Spinal cord (tissue), 10 donors: ENCODE data around the gene SMAGP. TPM values are rescaled to one million over a fixed set of nuclear protein-coding genes. Genes with fewer than 3 reads are reported as not detected.
A peak's percentile ranks its signal among the peaks of the same experiment; 100 is the strongest.
"Not testable (repeated sequence)": the region's sequence is repeated elsewhere in the genome, so short reads cannot be mapped to it uniquely, and the experiment has no call there.

Experiments used
- DNase-seq, 6 donors: peaks; one replicate each; pipeline versions ENCODE4 v3.0.0 to v3.0.0-alpha.2; 2013 to 2015; ENCODE audit warnings: low spot score in 6 of 6, low read depth in 4 of 6
- H3K27ac ChIP-seq: one replicate; pipeline ENCODE4 v1.5.1; 2013; ENCODE audit warnings: low read depth, low read length, control low read depth
- H3K27me3 ChIP-seq: one replicate; pipeline ENCODE4 v1.6.1; 2013; ENCODE audit warnings: low read length; ENCODE audit not compliant: control insufficient read depth, insufficient read depth
- H3K36me3 ChIP-seq: one replicate; pipeline ENCODE4 v1.6.1; 2013; ENCODE audit warnings: low read length; ENCODE audit not compliant: control insufficient read depth, insufficient read depth
- H3K4me1 ChIP-seq: one replicate; pipeline ENCODE4 v1.6.1; 2013; ENCODE audit warnings: low read length; ENCODE audit not compliant: control insufficient read depth, insufficient read depth
- H3K4me3 ChIP-seq: one replicate; pipeline ENCODE4 v1.5.1; 2013; ENCODE audit warnings: low read depth, low read length, control low read depth
- H3K9me3 ChIP-seq: one replicate; pipeline ENCODE4 v1.6.1; 2013; ENCODE audit warnings: low read length; ENCODE audit not compliant: control insufficient read depth, insufficient read depth
- WGBS: methylation state at CpG from one replicate; pipeline ENCODE4 v1.1.5; 2013; ENCODE audit warnings: missing lambda C conversion rate; ENCODE audit not compliant: insufficient coverage; 5-methylcytosine and 5-hydroxymethylcytosine counted together
- polyA plus RNA-seq, 2 donors: library from polyadenylated mRNA; unstranded; fragments of 120-200 nt; gene quantifications; one replicate each; pipeline ENCODE4 v1.2.1, GENCODE V29; 2013; ENCODE audit not compliant: insufficient read length in 2 of 2
- total RNA-seq, 2 donors: library from RNA; depleted of rRNA in 1 of 2; stranded (reverse); fragments of 120-200 nt in 1 of 2; fragments of >200 nt in 1 of 2; gene quantifications; one replicate each; pipeline versions ENCODE4 v1.2.3 to v1.2.4, GENCODE V29; 2013 to 2014
- donor health status: healthy.

SMAGP gene
- total and polyA plus RNA-seq, 4 donors = 5.1 to 17.6 (median 7.1) TPM

DNA sequence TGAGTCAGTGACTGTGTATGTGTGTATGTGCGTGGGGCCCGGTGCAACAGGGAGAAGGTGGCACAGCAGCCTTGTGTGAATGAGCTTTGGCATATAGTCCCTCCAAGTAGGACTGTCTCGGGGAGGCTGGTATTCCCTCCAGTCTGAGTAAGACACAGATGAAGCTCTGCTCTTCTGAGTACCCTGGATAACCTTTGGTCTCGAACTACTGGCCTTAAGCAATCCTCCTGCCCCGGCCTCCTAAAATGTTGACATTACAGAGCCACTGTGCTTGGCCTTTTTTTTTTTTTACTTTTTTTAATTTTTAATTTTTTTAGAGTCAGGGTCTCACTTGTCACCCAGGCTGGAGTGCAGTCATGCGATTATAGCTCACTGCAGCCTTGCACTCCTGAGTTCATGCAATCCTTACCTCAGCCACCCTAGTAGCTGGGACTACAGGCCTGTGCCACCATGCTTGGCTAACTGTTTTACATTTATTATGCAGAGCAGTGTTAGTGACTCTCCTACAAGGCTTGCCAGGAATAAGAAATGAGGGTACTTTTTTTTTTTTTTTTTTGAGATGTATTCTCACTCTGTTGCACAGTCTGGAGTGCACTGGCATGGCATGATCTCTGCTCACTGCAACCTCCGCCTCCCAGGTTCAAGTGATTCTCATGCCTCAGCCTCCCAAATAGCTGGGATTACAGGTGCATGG lies 41.0 kb downstream of the SMAGP start:
- no peaks in the 10 kb centered on the region for H3K4me1 ChIP-seq
- no peak overlapping the region for H3K4me3 ChIP-seq
- H3K9me3 ChIP-seq = no peaks in the 10 kb centered on the region
- no peak overlapping the region for H3K27ac ChIP-seq
- peak in 1 of 6 donors; percentile 53 for DNase-seq
- no peaks in the 10 kb centered on the region for H3K36me3 ChIP-seq
- WGBS = 95% methylated on average over 5 of the region's 7 CpGs
- H3K27me3 ChIP-seq = no peaks in the 10 kb centered on the region

DNA sequence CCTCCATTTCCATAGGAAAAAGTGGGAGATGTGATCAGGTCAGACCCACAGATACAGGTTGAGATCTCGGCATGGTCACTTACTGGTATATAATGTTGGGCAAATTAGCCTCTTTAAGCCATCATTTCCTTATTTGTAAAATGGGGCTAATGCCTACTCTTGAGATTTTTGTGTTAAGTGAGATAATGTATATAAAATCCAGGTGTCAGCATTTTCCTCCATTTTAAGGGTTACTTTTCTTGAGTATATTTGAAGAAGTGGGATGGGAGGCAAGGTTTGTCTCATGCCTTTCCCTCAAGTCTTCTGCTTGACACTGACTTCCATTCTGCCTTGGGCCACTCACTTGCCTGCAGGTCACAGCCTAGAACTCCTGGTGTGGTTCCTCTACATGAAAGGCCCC lies 42.3 kb downstream of the SMAGP start:
- no peak overlapping the region for H3K27ac ChIP-seq
- WGBS = no CpG with 5 or more reads among the region's 1 CpG
- no peak overlapping the region for H3K4me3 ChIP-seq
- no peaks in the 10 kb centered on the region for H3K9me3 ChIP-seq
- no peak for DNase-seq
- H3K36me3 ChIP-seq = no peaks in the 10 kb centered on the region
- no peaks in the 10 kb centered on the region for H3K4me1 ChIP-seq
- no peaks in the 10 kb centered on the region for H3K27me3 ChIP-seq

DNA sequence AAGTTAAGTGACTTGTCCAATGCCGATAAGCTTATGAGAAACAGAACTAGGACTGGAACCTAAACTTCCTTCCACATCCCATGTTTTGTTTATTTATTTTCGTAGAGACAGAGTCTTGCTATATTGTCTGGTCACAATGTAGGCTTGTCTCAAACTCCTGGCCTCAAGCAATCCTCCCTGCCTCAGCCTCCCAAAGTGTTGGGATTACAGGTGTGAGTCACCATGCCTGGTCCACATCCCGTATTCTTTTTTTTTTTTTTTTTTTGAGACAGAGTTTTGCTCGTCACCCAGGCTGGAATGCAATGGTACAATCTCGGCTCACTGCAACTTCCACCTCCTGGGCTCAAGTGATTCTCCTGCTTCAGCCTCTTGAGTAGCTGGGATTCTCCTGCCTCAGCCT lies 43.1 kb downstream of the SMAGP start:
- not testable (repeated sequence) for DNase-seq, H3K4me3 ChIP-seq, H3K4me1 ChIP-seq, H3K27me3 ChIP-seq, H3K9me3 ChIP-seq, H3K36me3 ChIP-seq, H3K27ac ChIP-seq
- 82% methylated on average over 2 of the region's 5 CpGs for WGBS

DNA sequence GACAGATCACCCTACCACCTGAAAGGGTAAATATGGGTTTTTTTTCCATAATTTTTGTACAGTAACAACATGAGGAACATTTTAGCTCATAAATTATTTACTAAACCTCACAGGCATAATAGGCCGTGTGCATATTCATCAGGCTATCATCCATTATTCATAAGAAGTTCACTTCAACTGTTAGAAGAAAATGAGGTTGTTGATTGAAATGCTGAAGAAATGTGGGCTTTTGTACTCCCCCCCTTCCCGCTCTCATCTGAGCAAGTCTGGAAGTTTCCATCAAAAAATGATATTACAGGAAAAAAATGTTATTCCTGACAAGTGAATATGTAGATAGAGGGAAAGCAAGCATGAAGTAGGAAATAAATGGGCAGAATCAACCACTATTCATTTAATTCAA lies 44.4 kb downstream of the SMAGP start:
- Histone ChIP-seq H3K27me3 (no peaks in the 10 kb centered on the region), H3K4me3 (no peak overlapping the region), H3K4me1 (no peaks in the 10 kb centered on the region), H3K27ac (no peak overlapping the region), H3K9me3 (no peaks in the 10 kb centered on the region), H3K36me3 (no peaks in the 10 kb centered on the region)
- no CpG with 5 or more reads among the region's 2 CpGs for WGBS
- DNase-seq = peak in 2 of 6 donors; percentile 60 to 65

DNA sequence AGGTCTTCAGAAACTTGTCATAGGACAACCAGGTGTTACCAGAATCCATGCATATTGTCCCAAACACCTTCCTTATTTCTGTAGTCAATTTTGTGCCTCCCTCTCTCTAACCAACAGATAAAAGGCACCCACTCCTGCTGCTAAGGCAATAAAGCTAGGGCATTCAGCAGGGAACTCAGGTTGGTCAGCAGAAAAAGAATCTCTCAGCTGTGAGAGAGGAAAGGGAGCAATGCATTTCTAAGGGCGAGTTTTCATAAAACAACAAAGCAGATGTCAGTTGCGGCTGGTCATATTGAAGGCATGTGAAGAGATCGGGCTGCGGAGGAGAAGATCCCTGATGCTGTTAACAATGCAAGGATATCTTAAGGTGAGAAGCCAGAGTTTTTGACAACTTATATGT lies 45.0 kb downstream of the SMAGP start:
- Histone ChIP-seq H3K9me3 (no peaks in the 10 kb centered on the region), H3K36me3 (no peaks in the 10 kb centered on the region), H3K27ac (no peak overlapping the region), H3K4me1 (no peaks in the 10 kb centered on the region), H3K27me3 (no peaks in the 10 kb centered on the region), H3K4me3 (no peak overlapping the region)
- 60% methylated on average over 3 of the region's 4 CpGs for WGBS
- peak in 2 of 6 donors; percentile 21 to 22 for DNase-seq

DNA sequence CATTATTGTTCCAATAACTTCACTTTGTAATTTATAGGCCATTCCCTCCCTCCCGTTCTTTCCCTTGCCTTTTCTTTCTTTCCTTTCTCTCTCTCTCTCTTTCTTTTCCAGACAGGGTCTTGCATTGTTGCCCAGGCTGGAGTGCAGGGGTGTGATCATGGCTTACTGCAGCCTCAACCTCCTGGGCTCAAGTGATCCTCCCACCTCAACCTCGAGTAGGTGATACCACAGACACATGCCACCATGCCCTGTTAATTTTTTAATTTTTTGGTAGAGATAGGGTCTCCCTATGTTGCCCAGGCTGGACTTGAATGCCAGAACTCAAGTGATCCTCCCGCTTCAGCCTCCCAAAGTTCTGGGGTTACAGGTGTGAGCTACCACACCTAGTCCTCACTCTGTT lies 45.6 kb downstream of the SMAGP start:
- Histone ChIP-seq H3K4me1 (no peaks in the 10 kb centered on the region), H3K9me3 (no peaks in the 10 kb centered on the region), H3K27me3 (no peaks in the 10 kb centered on the region), H3K4me3 (no peak overlapping the region), H3K36me3 (no peaks in the 10 kb centered on the region), H3K27ac (no peak overlapping the region)
- WGBS = 57% methylated on average over 1 of the region's 3 CpGs
- no peak for DNase-seq

DNA sequence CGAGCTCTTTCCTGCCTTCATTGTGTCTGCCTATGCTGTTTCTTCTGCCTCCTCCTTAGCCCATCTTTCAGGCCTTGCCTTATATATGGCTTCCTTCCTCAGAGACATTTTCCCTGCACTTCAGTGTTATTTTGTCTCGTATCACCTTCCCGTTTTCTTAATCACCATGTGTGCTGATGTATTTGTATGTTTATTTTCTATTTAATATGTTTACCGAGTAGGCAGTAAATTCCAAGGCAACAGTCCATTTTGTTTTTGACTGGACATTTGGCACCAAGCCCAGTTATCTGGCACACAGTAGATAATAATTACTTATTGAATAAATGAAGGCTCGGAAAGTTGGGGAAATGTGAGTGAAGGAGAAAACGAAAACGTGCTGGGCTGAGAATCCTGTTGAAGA lies 47.8 kb downstream of the SMAGP start:
- Histone ChIP-seq H3K27me3 (no peaks in the 10 kb centered on the region), H3K9me3 (no peaks in the 10 kb centered on the region), H3K4me1 (peaks cover 10% of the 10 kb centered on the region), H3K36me3 (no peaks in the 10 kb centered on the region), H3K27ac (no peak overlapping the region), H3K4me3 (no peak overlapping the region)
- 75% methylated on average over 3 of the region's 7 CpGs for WGBS
- DNase-seq = peak in 1 of 6 donors; percentile 43

DNA sequence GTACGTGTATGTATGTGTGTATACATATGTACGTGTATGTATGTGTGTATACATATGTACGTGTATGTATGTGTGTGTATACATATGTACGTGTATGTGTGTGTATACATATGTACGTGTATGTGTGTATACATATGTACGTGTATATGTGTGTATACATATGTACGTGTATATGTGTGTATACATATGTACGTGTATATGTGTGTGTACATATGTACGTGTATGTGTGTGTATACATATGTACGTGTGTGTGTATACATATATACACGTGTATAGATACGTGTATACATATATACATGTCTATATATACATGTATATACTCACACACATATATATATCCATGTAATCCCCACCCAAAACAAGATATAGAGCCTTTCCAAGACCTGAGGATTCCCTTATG lies 50.4 kb downstream of the SMAGP start:
- not testable (repeated sequence) for H3K4me3 ChIP-seq, H3K36me3 ChIP-seq, H3K27me3 ChIP-seq, H3K27ac ChIP-seq, DNase-seq, H3K9me3 ChIP-seq
- H3K4me1 ChIP-seq = peaks cover 16% of the 10 kb centered on the region
- 89% methylated on average over 5 of the region's 12 CpGs for WGBS

DNA sequence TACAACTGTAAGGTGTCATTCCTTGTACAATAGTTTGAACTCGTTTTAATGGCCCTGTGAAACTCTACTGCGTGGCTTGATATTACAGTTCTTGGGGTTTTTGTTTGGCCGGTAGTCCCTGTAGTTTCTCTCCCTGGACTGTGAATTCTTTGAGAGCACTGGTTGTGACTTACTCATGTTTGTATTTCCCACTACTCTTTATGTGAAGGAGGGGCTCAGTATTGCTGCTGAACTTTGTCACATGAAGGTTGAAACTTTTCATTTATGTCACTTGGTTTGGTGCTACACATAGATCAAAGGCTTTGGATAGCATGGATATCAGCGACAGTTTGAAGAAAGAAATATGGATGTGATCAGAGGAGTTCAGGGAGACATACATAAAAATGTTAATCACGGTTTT lies 50.9 kb downstream of the SMAGP start:
- 100% methylated on average over 1 of the region's 5 CpGs for WGBS
- Histone ChIP-seq H3K36me3 (peaks cover 2% of the 10 kb centered on the region), H3K4me1 (peaks cover 16% of the 10 kb centered on the region), H3K27ac (no peak overlapping the region), H3K27me3 (no peaks in the 10 kb centered on the region), H3K9me3 (no peaks in the 10 kb centered on the region), H3K4me3 (no peak overlapping the region)
- DNase-seq = no peak

DNA sequence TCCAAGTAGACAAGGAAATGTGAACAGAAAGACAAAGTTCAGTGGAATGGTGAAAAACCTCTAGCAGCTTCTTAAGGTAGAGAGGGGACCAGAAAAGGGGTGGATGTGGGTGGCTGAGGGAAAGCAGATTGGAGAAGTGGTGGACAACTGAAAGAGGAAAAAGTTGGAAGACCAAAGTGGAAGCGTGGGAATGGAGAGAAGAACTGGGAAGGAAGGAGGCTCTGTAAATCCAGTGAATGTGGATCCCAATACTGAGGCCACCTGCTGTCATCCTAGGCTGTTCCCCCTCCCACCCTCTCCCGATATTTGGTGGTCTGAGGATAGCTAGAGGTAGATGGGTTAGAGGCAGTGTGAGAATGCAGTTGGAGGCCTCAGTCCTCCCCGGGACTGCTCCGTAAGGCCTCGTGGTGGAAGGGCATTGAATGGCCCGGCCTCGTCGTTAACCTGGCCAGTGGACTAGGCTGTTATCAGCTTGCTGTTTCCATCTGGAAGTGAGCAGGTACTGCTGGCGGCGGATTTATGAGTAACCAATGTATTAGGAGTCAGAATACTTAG lies 51.5 kb downstream of the SMAGP start:
- Histone ChIP-seq H3K9me3 (no peaks in the 10 kb centered on the region), H3K4me3 (peak overlapping the region; percentile 77), H3K36me3 (peaks cover 4% of the 10 kb centered on the region), H3K4me1 (peaks cover 16% of the 10 kb centered on the region), H3K27me3 (no peaks in the 10 kb centered on the region), H3K27ac (peak overlapping the region; percentile 71)
- 51% methylated on average over 3 of the region's 10 CpGs for WGBS
- no peak for DNase-seq
